H1 (cell line): ENCODE data around the gene ARPIN. TPM values are rescaled to one million over a fixed set of nuclear protein-coding genes. Genes with fewer than 3 reads are reported as not detected.

ENCODE experiments used
- CTCF ChIA-PET: fragments of 300-600 bp; sonication (Branson Sonifier 250); formaldehyde crosslinking; loops from one replicate; lab custom pipeline; 2021; ENCODE audit not compliant: partially characterized antibody; lab: Charles Lee
- POLR2A ChIA-PET: fragments of 300-600 bp; sonication (Branson Sonifier 250); formaldehyde crosslinking; loops from one replicate; lab custom pipeline; 2021; ENCODE audit warnings: inconsistent platforms; ENCODE audit not compliant: partially characterized antibody; lab: Charles Lee
- DNase-seq, 2 experiments: peaks; one replicate each; pipeline versions ENCODE4 v3.0.0 to v3.0.0-alpha.2; 2010 to 2022; ENCODE audit warnings: low spot score in 2 of 2, low read depth in 1 of 2, mixed read lengths in 1 of 2
- FAIRE-seq: peaks from 2 replicates; lab custom pipeline; 2011; peaks lifted over from hg19 to GRCh38; lab: Jason Lieb, UNC
- H2AFZ ChIP-seq: 2 replicates; pipeline ENCODE4 v1.8.1; 2012; ENCODE audit warnings: low read length, inconsistent platforms
- H2AK5ac ChIP-seq: 2 replicates; pipeline ENCODE4 v1.6.1; 2013; ENCODE audit warnings: low read depth, low read length
- H2BK120ac ChIP-seq: replicated peaks from 2 replicates; pipeline ENCODE3; 2013; ENCODE audit warnings: low read depth, low read length, inconsistent platforms
- H2BK12ac ChIP-seq: 2 replicates; pipeline ENCODE4 v1.6.1; 2013; ENCODE audit warnings: low read depth, low read length
- H2BK15ac ChIP-seq: 2 replicates; pipeline ENCODE4 v1.6.1; 2013; ENCODE audit warnings: low read length
- H2BK20ac ChIP-seq: 2 replicates; pipeline ENCODE4 v1.6.1; 2013; ENCODE audit warnings: low read length
- H2BK5ac ChIP-seq: 2 replicates; pipeline ENCODE4 v1.6.1; 2013; ENCODE audit warnings: low read depth, low read length
- H3K14ac ChIP-seq: 2 replicates; pipeline ENCODE4 v1.6.1; 2013; ENCODE audit warnings: inconsistent platforms; ENCODE audit not compliant: insufficient read length
- H3K18ac ChIP-seq: 2 replicates; pipeline ENCODE4 v1.6.1; 2013; ENCODE audit warnings: low read length; ENCODE audit errors: extremely low read depth
- H3K23ac ChIP-seq: 2 replicates; pipeline ENCODE4 v1.6.1; 2013; ENCODE audit warnings: inconsistent platforms; ENCODE audit not compliant: insufficient read length
- H3K23me2 ChIP-seq: 2 replicates; pipeline ENCODE4 v1.6.1; 2013; ENCODE audit warnings: low read depth, low read length
- H3K27ac ChIP-seq: 2 replicates; pipeline ENCODE4 v1.6.1; 2011; ENCODE audit warnings: low read depth, low read length, inconsistent platforms
- H3K27me3 ChIP-seq, 4 experiments: replicated peaks in 1 of 4; 1 replicate in 1 of 4; 2 replicates in 3 of 4; pipeline versions ENCODE4 v1.6.1 to v1.8.1; 2011 to 2013; ENCODE audit warnings: low read length in 3 of 4, mild to moderate bottlenecking in 3 of 4, inconsistent platforms in 2 of 4, mixed read lengths in 2 of 4, moderate library complexity in 1 of 4; ENCODE audit not compliant: control insufficient read depth in 3 of 4, insufficient read depth in 3 of 4; ENCODE audit errors: extremely low read depth in 1 of 4
- H3K36me3 ChIP-seq, 4 experiments: 2 replicates each; pipeline versions ENCODE4 v1.6.1 to v1.8.1; 2011 to 2013; ENCODE audit warnings: mild to moderate bottlenecking in 4 of 4, low read length in 3 of 4, moderate library complexity in 2 of 4, control low read depth in 1 of 4, inconsistent platforms in 1 of 4; ENCODE audit not compliant: insufficient read depth in 4 of 4, control insufficient read depth in 2 of 4
- H3K4ac ChIP-seq: replicated peaks from 2 replicates; pipeline ENCODE3; 2013; ENCODE audit warnings: low read length, low read depth, mixed read lengths, inconsistent platforms; ENCODE audit not compliant: insufficient read length
- H3K4me1 ChIP-seq, 4 experiments: replicated peaks in 1 of 4; 1 replicate in 1 of 4; 2 replicates in 3 of 4; pipeline versions ENCODE4 v1.6.1 to v1.8.1; 2011 to 2013; ENCODE audit warnings: low read length in 3 of 4, inconsistent platforms in 2 of 4, mixed read lengths in 1 of 4; ENCODE audit not compliant: insufficient read depth in 4 of 4, control insufficient read depth in 3 of 4
- H3K4me2 ChIP-seq, 2 experiments: 2 replicates each; pipeline versions ENCODE4 v1.6.1 to v1.8.1; 2011 to 2013; ENCODE audit warnings: low read depth in 2 of 2, low read length in 2 of 2, control low read depth in 1 of 2, inconsistent platforms in 1 of 2, mild to moderate bottlenecking in 1 of 2; ENCODE audit not compliant: insufficient read depth in 1 of 2
- H3K4me3 ChIP-seq, 4 experiments: fragments of 200-600, 300-600 bp in 1 of 4; sonication (generic), shearing (Covaris generic), sonication (Bioruptor Twin) in 1 of 4; 2 replicates each; pipeline versions ENCODE4 v1.5.1 to v1.8.1; 2011 to 2016; ENCODE audit warnings: low read length in 4 of 4, low read depth in 3 of 4, control low read depth in 2 of 4, inconsistent platforms in 2 of 4, mild to moderate bottlenecking in 2 of 4, mixed read lengths in 1 of 4, moderate library complexity in 1 of 4; ENCODE audit not compliant: insufficient read depth in 2 of 4; ENCODE audit errors: extremely low read depth in 1 of 4
- H3K56ac ChIP-seq: replicated peaks from 2 replicates; pipeline ENCODE3; 2013; ENCODE audit warnings: low read depth, mild to moderate bottlenecking, mixed read lengths, low read length, inconsistent platforms; ENCODE audit not compliant: insufficient read length
- H3K79me1 ChIP-seq: 2 replicates; pipeline ENCODE4 v1.6.1; 2013; ENCODE audit warnings: low read depth, low read length, control low read depth
- H3K79me2 ChIP-seq, 2 experiments: 2 replicates each; pipeline versions ENCODE4 v1.6.1 to v1.8.1; 2012 to 2013; ENCODE audit warnings: low read length in 2 of 2, mild to moderate bottlenecking in 2 of 2, inconsistent platforms in 1 of 2; ENCODE audit not compliant: insufficient read depth in 2 of 2, control insufficient read depth in 1 of 2
- H3K9ac ChIP-seq, 4 experiments: replicated peaks in 1 of 4; 1 replicate in 1 of 4; 2 replicates in 3 of 4; pipeline versions ENCODE4 v1.6.1 to v1.8.1; 2011 to 2013; ENCODE audit warnings: low read depth in 3 of 4, low read length in 3 of 4, control low read depth in 2 of 4, mild to moderate bottlenecking in 2 of 4, moderate library complexity in 2 of 4, inconsistent platforms in 1 of 4; ENCODE audit errors: extremely low read depth in 1 of 4
- H3K9me3 ChIP-seq, 2 experiments: 2 replicates each; pipeline versions ENCODE4 v1.6.1 to v1.8.1; 2012 to 2013; ENCODE audit warnings: mild to moderate bottlenecking in 2 of 2, moderate library complexity in 2 of 2, control low read depth in 1 of 2, inconsistent platforms in 1 of 2, low read depth in 1 of 2, low read length in 1 of 2, mixed read lengths in 1 of 2; ENCODE audit not compliant: insufficient read depth in 2 of 2
- H4K20me1 ChIP-seq, 2 experiments: replicated peaks in 1 of 2; 2 replicates each; pipeline versions ENCODE3 to v1.8.1; 2011 to 2013; ENCODE audit warnings: inconsistent platforms in 2 of 2, low read length in 2 of 2, mild to moderate bottlenecking in 1 of 2; ENCODE audit not compliant: insufficient read depth in 2 of 2, control insufficient read depth in 1 of 2
- H4K5ac ChIP-seq: 2 replicates; pipeline ENCODE4 v1.6.1; 2013; ENCODE audit warnings: low read length, low read depth, mixed read lengths, inconsistent platforms; ENCODE audit not compliant: insufficient read length
- H4K8ac ChIP-seq: 2 replicates; pipeline ENCODE4 v1.8.0; 2013; ENCODE audit warnings: mild to moderate bottlenecking, moderate library complexity, low read length, inconsistent platforms; ENCODE audit not compliant: insufficient read depth; ENCODE audit errors: extremely low read depth
- H4K91ac ChIP-seq: replicated peaks from 2 replicates; pipeline ENCODE3; 2013; ENCODE audit warnings: low read length, mixed read lengths, inconsistent platforms; ENCODE audit not compliant: insufficient read length
- CHD2 ChIP-seq: IDR thresholded peaks from 2 replicates; pipeline ENCODE4 v1.6.1; 2012; ENCODE audit warnings: low read length, improper control_type of control experiment
- HDAC6 ChIP-seq: IDR thresholded peaks from one replicate; pipeline ENCODE4 v1.7.1; 2012; ENCODE audit warnings: low read depth, mild to moderate bottlenecking, inconsistent platforms, low read length, moderate library complexity
- POLR2A ChIP-seq, 2 experiments: IDR thresholded peaks; 1 replicate in 1 of 2; 2 replicates in 1 of 2; pipeline ENCODE4 v1.6.1; 2011; ENCODE audit warnings: low read depth in 2 of 2, low read length in 2 of 2, mild to moderate bottlenecking in 2 of 2; ENCODE audit errors: control extremely low read depth in 1 of 2
- POLR2AphosphoS5 ChIP-seq: IDR thresholded peaks from 2 replicates; pipeline ENCODE4 v1.6.1; 2011; ENCODE audit warnings: low read depth, low read length
- WGBS, 2 experiments: shearing (Covaris generic) in 1 of 2; methylation state at CpG; one replicate each; pipeline versions ENCODE4 v1.1.6 to v1.1.7; 2013 to 2015; ENCODE audit warnings: low lambda C conversion rate in 2 of 2, mixed read lengths in 2 of 2, inconsistent platforms in 1 of 2, low coverage in 1 of 2, missing lambda C conversion rate in 1 of 2; ENCODE audit not compliant: insufficient replicate concordance in 2 of 2, insufficient coverage in 1 of 2, insufficient read length in 1 of 2; ENCODE audit errors: extremely low coverage in 1 of 2, missing lambda C conversion rate in 1 of 2; 5-methylcytosine and 5-hydroxymethylcytosine counted together
- polyA plus RNA-seq, 7 experiments: library from polyadenylated mRNA; depleted of rRNA in 3 of 7; stranded (reverse) in 5 of 7; unstranded in 2 of 7; fragments of >200 nt in 5 of 7; fragments of 200-250 nt in 2 of 7; gene quantifications; 1 replicate in 5 of 7; 2 replicates in 1 of 7; 4 replicates in 1 of 7; pipeline versions ENCODE4 v1.2.1 to v1.2.3, GENCODE V29; 2011 to 2013; ENCODE audit warnings: missing spikeins in 2 of 7, mixed read lengths in 2 of 7
- total RNA-seq: library from RNA; stranded (reverse); fragmentation: NEBNext Ultra II Directional; extraction: Animal tissue kit (Norgen Biotek cat#: 25700); gene quantifications from 2 replicates; pipeline ENCODE4 v1.2.1, GENCODE V29; 2021

The ARPIN gene
- total and polyA plus RNA-seq, 2 of the 8 experiments (the other 6 are each of a cell fraction or from before 2014, with no cell fraction given) = 3.1 to 3.9 TPM

GRCh38 chr15:89858661-89859458 is 53.9 kb downstream of the ARPIN start:
- H3K23ac ChIP-seq = no peak overlapping the region
- H4K5ac ChIP-seq = no peak overlapping the region
- no peak overlapping the region for H2BK20ac ChIP-seq
- H3K9ac ChIP-seq = no peak overlapping the region
- no peaks in the 10 kb centered on the region for H3K79me2 ChIP-seq
- H3K4me1 ChIP-seq = no peaks in the 10 kb centered on the region
- no peak overlapping the region for H3K27ac ChIP-seq
- H3K4me2 ChIP-seq = no peak overlapping the region
- DNase-seq = no peak
- no peak overlapping the region for H4K8ac ChIP-seq
- H2AK5ac ChIP-seq = no peak overlapping the region
- no peak overlapping the region for H3K56ac ChIP-seq
- 85% methylated on average over 9 of the region's 9 CpGs; no CpG with 5 or more reads in 1 of the 2 experiments for WGBS, 2 experiments
- TF ChIP-seq POLR2A (IDR thresholded peaks at IDR 0.05; ENCODE audit: control extremely low read depth in 1 of 2, low read depth in 2 of 2, low read length in 2 of 2) (no peak), POLR2AphosphoS5 (no peak), HDAC6 (no peak), CHD2 (no peak)
- no peak overlapping the region for H2AFZ ChIP-seq
- no peaks in the 10 kb centered on the region for H4K20me1 ChIP-seq
- no peaks in the 10 kb centered on the region for H3K23me2 ChIP-seq
- H4K91ac ChIP-seq = no peak overlapping the region
- FAIRE-seq = no peak
- no peak overlapping the region for H2BK120ac ChIP-seq
- H3K27me3 ChIP-seq = no peaks in the 10 kb centered on the region
- H2BK15ac ChIP-seq = no peak overlapping the region
- no peaks in the 10 kb centered on the region for H3K79me1 ChIP-seq
- no peak overlapping the region for H3K14ac ChIP-seq
- H2BK5ac ChIP-seq = no peak overlapping the region
- ChIA-PET POLR2A (no interaction called here), CTCF (interaction anchor here (4.2 kb wide), 1 partner anchor 17 kb away, joined by 24 read pairs; no protein-coding TSS in a partner anchor)
- H2BK12ac ChIP-seq = no peak overlapping the region
- peaks cover 0 to 17% (median 8%) of the 10 kb centered on the region in 4 experiments; a peak in 4 of 8 replicates for H3K36me3 ChIP-seq
- no peak overlapping the region for H3K4ac ChIP-seq
- no peaks in the 10 kb centered on the region for H3K9me3 ChIP-seq
- H3K4me3 ChIP-seq = no peak overlapping the region
- no peak overlapping the region for H3K18ac ChIP-seq
